SH-SY5Y (cell line): Measurements from ENCODE around the gene EPHB2.

Experiments
- GATA2 ChIP-seq: IDR thresholded peaks from 2 replicates; pipeline ENCODE4 v1.6.1; 2011; ENCODE audit warnings: mild to moderate bottlenecking, low read depth, low read length
- GATA3 ChIP-seq: IDR thresholded peaks from 2 replicates; pipeline ENCODE4 v1.6.1; 2011; ENCODE audit warnings: low read depth, mild to moderate bottlenecking, low read length, moderate library complexity

- TF ChIP-seq GATA2 (no peak), GATA3 (no peak)
Measured at GRCh38 chr1:22729912-22730311, 19.3 kb downstream of the EPHB2 start.
